Spleen (tissue), 11 donors: ENCODE data around the gene PRKCE. TPM values are rescaled to one million over a fixed set of nuclear protein-coding genes. Genes with fewer than 3 reads are reported as not detected.
A peak's percentile ranks its signal among the peaks of the same experiment; 100 is the strongest.

Experiments
- DNase-seq: peaks from one replicate; pipeline ENCODE4 v3.0.0-alpha.2; 2020
- H3K27ac ChIP-seq, 8 donors: fragments of 200-600 bp; sonication (generic) in 7 of 8; 1 replicate in 4 of 8; 2 replicates in 4 of 8; pipeline versions ENCODE4 v1.5.0 to v1.8.0; 2016 to 2021; ENCODE audit warnings: inconsistent platforms in 4 of 8, mild to moderate bottlenecking in 4 of 8, moderate library complexity in 1 of 8
- H3K27me3 ChIP-seq, 7 donors: fragments of 200-600 bp; sonication (generic) in 6 of 7; replicated peaks in 1 of 7; 1 replicate in 4 of 7; 2 replicates in 3 of 7; pipeline versions ENCODE4 v1.5.0 to v1.8.0; 2016 to 2021; ENCODE audit warnings: inconsistent platforms in 3 of 7, mild to moderate bottlenecking in 1 of 7
- H3K36me3 ChIP-seq, 6 donors: fragments of 200-600 bp; sonication (generic) in 5 of 6; 1 replicate in 4 of 6; 2 replicates in 2 of 6; pipeline versions ENCODE4 v1.5.0 to v1.8.0; 2016 to 2021; ENCODE audit warnings: inconsistent platforms in 2 of 6
- H3K4me1 ChIP-seq, 6 donors: fragments of 200-600 bp; sonication (generic) in 5 of 6; 1 replicate in 3 of 6; 2 replicates in 3 of 6; pipeline versions ENCODE4 v1.5.0 to v1.8.0; 2016 to 2021; ENCODE audit warnings: inconsistent platforms in 3 of 6
- H3K4me3 ChIP-seq, 8 donors: fragments of 200-600 bp; sonication (generic) in 7 of 8; 1 replicate in 4 of 8; 2 replicates in 4 of 8; pipeline versions ENCODE4 v1.5.0 to v1.8.0; 2016 to 2021; ENCODE audit warnings: inconsistent platforms in 4 of 8, mild to moderate bottlenecking in 4 of 8, moderate library complexity in 2 of 8
- H3K9me3 ChIP-seq, 8 donors: fragments of 200-600 bp; sonication (generic) in 7 of 8; 1 replicate in 4 of 8; 2 replicates in 4 of 8; pipeline versions ENCODE4 v1.5.0 to v1.8.0; 2016 to 2021; ENCODE audit warnings: inconsistent platforms in 4 of 8
- CTCF ChIP-seq, 11 experiments: fragments of 200-600 bp in 7 of 11; fragments of 450-650 bp in 4 of 11; sonication (generic) in 4 of 11; IDR thresholded peaks in 8 of 11; conservative IDR thresholded peaks in 3 of 11; 1 replicate in 7 of 11; 2 replicates in 4 of 11; pipeline versions ENCODE4 v1.4.0 to v1.8.0; 2016 to 2021; ENCODE audit warnings: antibody characterized with exemption in 11 of 11, inconsistent platforms in 4 of 11, mild to moderate bottlenecking in 1 of 11
- POLR2A ChIP-seq, 3 donors: fragments of 450-650 bp; IDR thresholded peaks; one replicate each; pipeline ENCODE4 v1.5.1; 2017; ENCODE audit warnings: antibody characterized with exemption in 3 of 3, mild to moderate bottlenecking in 1 of 3
- POLR2AphosphoS5 ChIP-seq, 3 donors: sonication (generic); formaldehyde crosslinking; IDR thresholded peaks; one replicate each; pipeline ENCODE4 v1.5.1; 2017; ENCODE audit warnings: antibody characterized with exemption in 3 of 3
- WGBS, 5 donors: extraction: QIAGEN DNeasy Blood & Tissue Kit in 3 of 5; methylation state at CpG; one replicate each; pipeline versions ENCODE4 v1.1.5 to v1.1.7; 2013 to 2018; 5-methylcytosine and 5-hydroxymethylcytosine counted together
- intact Hi-C: fragments of 100-400 bp; cut with DNase I; formaldehyde crosslinking; loops from one replicate; pipeline ENCODE4 v1.15.0; 2023; ENCODE audit warnings: low total_unique reads
- polyA plus RNA-seq, 3 donors: library from polyadenylated mRNA; stranded (reverse); fragments of 200-250 nt; gene quantifications; one replicate each; pipeline ENCODE4 v1.2.1, GENCODE V29; 2013
- total RNA-seq, 7 donors: library from RNA; depleted of rRNA in 3 of 7; stranded (reverse); fragments of >200 nt in 3 of 7; fragmentation: NEBNext Ultra II Directional in 4 of 7; extraction: Animal tissue kit (Norgen Biotek cat#: 25700) in 4 of 7; gene quantifications; one replicate each; pipeline versions ENCODE4 v1.1.0 to v1.2.1, GENCODE V29; 2016 to 2021
- donor health status: healthy with polysubstance abuse.
- donor health status: DM: no; HTN: no; CAD: no; lungs with moderate emphysema.
- donor health status: DM: no; HTN: no; CAD: no.
- donor health status: Bipolar disorder and iron deficiency.
- donor health status: healthy.
- donor health status: DM: no; HTN: no; CAD: no.
- donor health status: DM: yes; HTN: yes; CAD: no.

The PRKCE gene
- total and polyA plus RNA-seq, 10 donors = 2.5 to 43.6 (median 18.8) TPM

- TF ChIP-seq CTCF (IDR thresholded peaks at IDR 0.05 in 8 of 11, conservative IDR thresholded peaks at IDR 0.05 in 3 of 11) (no peak), POLR2AphosphoS5 (IDR thresholded peaks at IDR 0.05) (no peak), POLR2A (IDR thresholded peaks at IDR 0.05) (no peak)
- intact Hi-C loops = loop anchor here (5.0 kb wide), 1 partner anchor 448 kb away; no protein-coding TSS in a partner anchor
- 40 to 50% (median 44%) methylated on average over 2 of the region's 2 CpGs for WGBS, 5 donors
- no peak for DNase-seq
- Histone ChIP-seq H3K4me1 (peaks cover 0 to 13% (median 2%) of the 10 kb centered on the region in 6 donors), H3K9me3 (no peaks in the 10 kb centered on the region), H3K27ac (no peak overlapping the region), H3K27me3 (no peaks in the 10 kb centered on the region), H3K4me3 (no peak overlapping the region), H3K36me3 (peaks cover 0 to 88% (median 12%) of the 10 kb centered on the region in 6 donors)
These were observed 358.3 kb downstream of the PRKCE start for GRCh38 chr2:46009772-46010171.

DNA sequence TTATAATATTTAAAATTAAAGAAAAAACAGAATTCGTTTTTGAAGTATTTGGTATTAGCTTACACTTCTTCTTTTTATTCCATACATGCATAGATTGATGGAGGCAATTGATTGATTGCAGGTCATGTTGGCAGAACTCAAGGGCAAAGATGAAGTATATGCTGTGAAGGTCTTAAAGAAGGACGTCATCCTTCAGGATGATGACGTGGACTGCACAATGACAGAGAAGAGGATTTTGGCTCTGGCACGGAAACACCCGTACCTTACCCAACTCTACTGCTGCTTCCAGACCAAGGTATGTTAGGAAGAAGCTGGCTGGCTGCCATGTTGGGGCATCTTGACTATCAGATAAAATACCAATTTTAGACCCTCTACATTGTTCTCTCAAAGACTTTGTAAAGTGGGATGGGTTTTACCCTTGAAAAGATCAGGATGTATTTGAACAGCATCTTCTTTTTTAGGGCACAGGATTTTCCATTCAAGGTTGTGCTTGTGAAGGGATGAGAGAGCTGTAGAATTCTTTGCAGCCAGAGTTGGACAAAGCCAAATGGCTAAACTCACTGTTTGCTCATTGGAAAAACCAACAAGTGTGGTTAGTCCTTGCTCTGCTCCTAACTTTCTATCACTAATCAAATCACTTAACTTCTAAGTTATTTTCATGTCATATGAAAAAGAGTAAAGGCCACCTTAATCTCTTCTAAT is 358.9 kb downstream of the PRKCE start:
- H3K9me3 ChIP-seq = no peaks in the 10 kb centered on the region
- no peaks in the 10 kb centered on the region for H3K27me3 ChIP-seq
- H3K27ac ChIP-seq = no peak overlapping the region
- peaks cover 0 to 18% (median 2%) of the 10 kb centered on the region in 6 donors for H3K4me1 ChIP-seq
- peaks cover 0 to 82% (median 9%) of the 10 kb centered on the region in 6 donors for H3K36me3 ChIP-seq
- intact Hi-C loops = loop anchor here (5.0 kb wide), 1 partner anchor 447 kb away; no protein-coding TSS in a partner anchor
- no peak for DNase-seq
- H3K4me3 ChIP-seq = no peak overlapping the region
- WGBS, 5 donors = 85 to 92% (median 88%) methylated on average over 5 of the region's 5 CpGs
- TF ChIP-seq POLR2A (IDR thresholded peaks at IDR 0.05) (no peak), CTCF (IDR thresholded peaks at IDR 0.05 in 8 of 11, conservative IDR thresholded peaks at IDR 0.05 in 3 of 11) (peak in 1 of 11 experiments; percentile 20)

GRCh38 chr2:46010925-46011490 is 359.5 kb downstream of the PRKCE start:
- Histone ChIP-seq H3K9me3 (no peaks in the 10 kb centered on the region), H3K27ac (no peak overlapping the region), H3K4me3 (no peak overlapping the region), H3K36me3 (peaks cover 0 to 79% (median 9%) of the 10 kb centered on the region in 6 donors), H3K4me1 (peaks cover 0 to 22% (median 2%) of the 10 kb centered on the region in 6 donors), H3K27me3 (no peaks in the 10 kb centered on the region)
- intact Hi-C loops = loop anchor here (5.0 kb wide), 1 partner anchor 446 kb away; no protein-coding TSS in a partner anchor
- 38 to 46% (median 44%) methylated on average over 3 of the region's 3 CpGs for WGBS, 5 donors
- DNase-seq = no peak
- TF ChIP-seq CTCF (IDR thresholded peaks at IDR 0.05 in 8 of 11, conservative IDR thresholded peaks at IDR 0.05 in 3 of 11) (peak in 9 of 11 experiments; percentile 14 to 67 (median 60)), POLR2A (IDR thresholded peaks at IDR 0.05) (no peak)

DNA sequence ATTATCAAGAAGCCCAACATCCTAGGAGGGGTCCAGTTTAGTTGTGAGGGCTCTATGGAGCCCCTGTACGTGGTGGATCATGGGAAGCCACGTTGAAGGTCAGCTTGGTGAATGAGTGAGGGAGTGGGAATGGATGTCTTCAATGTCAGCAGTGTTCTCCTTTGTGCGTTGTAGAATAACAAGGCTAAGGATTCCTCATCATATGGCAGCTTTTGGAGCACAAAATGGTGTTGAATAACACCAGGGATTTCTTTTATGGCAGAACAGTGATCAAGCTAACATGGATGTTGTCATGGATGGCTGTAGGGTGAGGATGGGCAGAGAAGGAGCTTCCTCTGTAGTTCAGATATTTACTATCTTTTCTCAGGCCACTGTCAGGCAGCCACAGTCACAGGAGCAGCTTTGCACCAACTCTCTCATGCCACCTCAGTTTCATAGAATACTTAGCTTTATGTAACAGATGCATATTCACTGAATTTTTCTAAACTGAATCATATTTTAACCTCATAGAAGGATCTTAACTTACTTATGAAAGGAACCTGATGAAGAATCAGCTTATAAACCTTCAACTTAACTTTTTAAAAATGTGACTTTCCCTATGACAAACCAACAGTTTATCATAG is 361.3 kb downstream of the PRKCE start:
- H3K4me3 ChIP-seq = no peak overlapping the region
- no peaks in the 10 kb centered on the region for H3K9me3 ChIP-seq
- peaks cover 0 to 72% (median 6%) of the 10 kb centered on the region in 6 donors for H3K36me3 ChIP-seq
- TF ChIP-seq POLR2AphosphoS5 (IDR thresholded peaks at IDR 0.05) = no peak
- TF ChIP-seq CTCF (IDR thresholded peaks at IDR 0.05 in 8 of 11, conservative IDR thresholded peaks at IDR 0.05 in 3 of 11) = no peak
- TF ChIP-seq POLR2A (IDR thresholded peaks at IDR 0.05) = no peak
- DNase-seq = no peak
- no peaks in the 10 kb centered on the region for H3K27me3 ChIP-seq
- intact Hi-C loops = loop anchor here (5.0 kb wide), 1 partner anchor 445 kb away; no protein-coding TSS in a partner anchor
- WGBS, 5 donors = 56 to 84% (median 59%) methylated on average over 3 of the region's 3 CpGs
- H3K27ac ChIP-seq = no peak overlapping the region
- peaks cover 0 to 22% (median 2%) of the 10 kb centered on the region in 6 donors for H3K4me1 ChIP-seq
